ENCODE measurements around the gene PCGF3.
"Not testable (repeated sequence)": the region's sequence is repeated elsewhere in the genome, so short reads cannot be mapped to it uniquely, and the experiment has no call there.

The PCGF3 gene

GRCh38 chr4:725391-726234 lies 20.0 kb downstream of the PCGF3 start:
- DNase-seq = no peak

- DNase-seq = no peak
Observed at GRCh38 chr4:726235-726787, 20.7 kb downstream of the PCGF3 start.

GRCh38 chr4:726838-727237 lies 21.2 kb downstream of the PCGF3 start:
- no peak for DNase-seq

GRCh38 chr4:727576-727975 lies 21.9 kb downstream of the PCGF3 start:
- DNase-seq = no peak

- DNase-seq = no peak
Observed at GRCh38 chr4:729336-730315, 24.0 kb downstream of the PCGF3 start.

- DNase-seq = no peak
Observed at GRCh38 chr4:730511-730910, 24.9 kb downstream of the PCGF3 start.

DNA sequence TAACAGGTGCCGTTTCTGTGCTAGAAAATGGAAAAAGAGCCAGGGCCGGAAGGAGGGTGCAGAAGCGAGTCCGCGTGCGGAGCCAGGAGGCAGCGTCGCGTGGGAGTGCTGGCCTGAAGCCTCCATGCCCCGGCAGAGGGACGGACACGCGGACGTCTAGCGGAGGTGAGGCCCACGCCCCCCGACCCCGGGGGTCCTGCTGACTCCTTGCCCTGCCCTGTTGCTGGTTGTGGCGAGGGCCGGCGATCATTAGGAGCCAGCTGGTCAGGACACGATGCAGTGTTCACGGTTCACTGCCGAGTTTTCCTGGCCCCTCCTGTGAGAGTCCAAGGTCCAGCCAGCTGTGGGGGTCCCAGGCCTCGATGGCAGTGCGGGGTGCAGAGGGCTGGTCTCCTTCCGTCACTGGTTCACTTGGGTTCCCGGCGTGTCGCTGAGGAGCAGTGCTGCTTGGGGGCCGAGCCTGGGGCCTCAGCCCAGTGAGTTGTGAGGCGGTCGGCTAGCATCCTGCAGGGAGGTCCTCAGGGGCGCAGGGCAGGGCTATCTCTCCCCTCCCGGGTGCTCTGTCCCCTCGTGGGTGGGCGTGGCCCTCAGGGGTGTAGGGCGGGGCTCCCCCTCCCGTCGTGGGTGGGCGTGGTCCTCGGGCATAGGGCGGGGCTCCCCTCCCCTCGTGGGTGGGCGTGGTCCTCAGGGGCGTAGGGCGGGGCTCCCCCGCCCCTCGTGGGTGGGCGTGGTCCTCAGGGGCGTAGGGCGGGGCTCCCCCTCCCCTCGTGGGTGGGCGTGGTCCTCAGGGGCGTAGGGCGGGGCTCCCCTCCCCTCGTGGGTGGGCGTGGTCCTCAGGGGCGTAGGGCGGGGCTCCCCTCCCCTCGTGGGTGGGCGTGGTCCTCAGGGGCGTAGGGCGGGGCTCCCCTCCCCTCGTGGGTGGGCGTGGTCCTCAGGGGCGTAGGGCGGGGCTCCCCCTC lies 25.6 kb downstream of the PCGF3 start:
- not testable (repeated sequence) for DNase-seq

GRCh38 chr4:731954-732353 lies 26.3 kb downstream of the PCGF3 start:
- DNase-seq = not testable (repeated sequence)

- DNase-seq = no peak
Observed at GRCh38 chr4:732486-732885, 26.9 kb downstream of the PCGF3 start.

DNA sequence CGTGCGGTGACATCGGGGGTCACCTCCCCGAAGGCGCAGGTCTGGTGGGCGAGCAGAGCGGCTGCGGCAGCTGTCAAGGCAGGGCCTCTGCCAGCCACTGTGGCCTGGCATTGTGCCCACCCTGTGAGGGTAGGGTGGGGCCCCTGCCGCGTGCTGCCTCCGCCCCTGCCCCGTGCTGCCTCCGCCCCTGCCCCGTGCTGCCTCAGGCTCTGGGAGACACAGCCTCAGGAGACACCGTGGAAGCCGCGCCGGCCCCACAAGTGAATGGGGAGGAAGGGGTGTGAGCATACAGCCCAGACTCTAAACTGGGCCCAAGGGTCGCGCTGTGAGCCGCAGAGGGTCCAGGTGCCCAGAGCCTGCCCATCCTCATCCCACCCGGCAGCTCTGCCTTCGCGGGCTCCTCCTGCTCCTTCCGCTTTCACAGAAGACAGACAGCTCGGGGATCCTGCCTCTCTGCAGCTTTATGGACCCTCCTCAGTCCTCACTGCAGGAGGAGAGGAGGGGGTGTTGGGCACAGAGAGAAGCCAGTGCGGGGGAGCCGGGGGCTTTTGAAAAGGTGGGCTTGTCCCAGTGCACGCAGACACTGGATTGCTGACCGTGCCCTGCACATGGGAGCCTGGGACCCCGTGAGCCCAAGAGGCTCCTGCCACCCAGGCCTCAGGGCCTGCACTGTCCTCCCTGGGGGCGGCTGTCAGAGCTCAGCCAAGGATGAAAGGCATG lies 27.4 kb downstream of the PCGF3 start:
- DNase-seq = no peak

- DNase-seq = no peak
Observed at GRCh38 chr4:733631-733980, 28.0 kb downstream of the PCGF3 start.

DNA sequence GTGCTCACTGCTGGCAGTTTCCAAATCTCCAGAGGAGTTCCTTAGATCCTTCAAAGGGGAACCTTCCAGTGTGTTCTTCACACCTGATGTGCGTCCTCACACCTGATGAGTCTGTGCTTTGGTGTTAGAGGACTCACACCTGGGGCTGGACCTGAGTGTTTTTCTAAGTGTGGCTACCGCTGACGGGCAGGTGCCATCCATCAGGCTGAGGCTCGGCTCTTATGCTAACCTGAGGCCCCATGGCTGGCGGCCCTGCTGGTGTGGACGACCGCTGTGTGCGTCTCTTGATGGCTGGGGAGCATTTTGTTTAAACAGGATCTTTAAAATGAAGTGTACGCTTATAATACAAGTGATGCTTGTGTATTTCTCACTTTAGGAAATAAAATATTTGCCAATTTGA lies 28.4 kb downstream of the PCGF3 start:
- DNase-seq = no peak

- no peak for DNase-seq
Observed at GRCh38 chr4:734951-735350, 29.3 kb downstream of the PCGF3 start.

DNA sequence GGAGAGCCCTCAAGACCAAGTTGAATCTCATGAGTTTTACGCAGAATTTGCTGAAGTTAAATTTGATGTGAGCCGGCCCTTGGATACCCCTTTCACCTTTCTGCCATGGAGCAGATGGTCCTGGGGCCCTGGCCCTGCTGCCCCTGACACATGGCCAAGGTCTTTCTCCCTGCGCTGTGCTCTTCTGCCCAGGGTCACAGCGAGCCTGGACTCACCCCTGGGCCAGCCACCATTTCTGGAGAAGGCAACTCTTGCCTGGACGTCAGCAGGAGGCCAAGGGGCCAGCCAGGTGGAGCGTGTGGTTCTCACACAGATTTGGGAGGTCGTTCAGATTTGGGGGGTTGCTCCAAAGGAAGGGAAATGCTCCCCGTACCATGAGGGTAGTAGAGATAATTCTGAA lies 30.0 kb downstream of the PCGF3 start:
- DNase-seq = no peak

GRCh38 chr4:736561-736960 lies 30.9 kb downstream of the PCGF3 start:
- not testable (repeated sequence) for DNase-seq

DNA sequence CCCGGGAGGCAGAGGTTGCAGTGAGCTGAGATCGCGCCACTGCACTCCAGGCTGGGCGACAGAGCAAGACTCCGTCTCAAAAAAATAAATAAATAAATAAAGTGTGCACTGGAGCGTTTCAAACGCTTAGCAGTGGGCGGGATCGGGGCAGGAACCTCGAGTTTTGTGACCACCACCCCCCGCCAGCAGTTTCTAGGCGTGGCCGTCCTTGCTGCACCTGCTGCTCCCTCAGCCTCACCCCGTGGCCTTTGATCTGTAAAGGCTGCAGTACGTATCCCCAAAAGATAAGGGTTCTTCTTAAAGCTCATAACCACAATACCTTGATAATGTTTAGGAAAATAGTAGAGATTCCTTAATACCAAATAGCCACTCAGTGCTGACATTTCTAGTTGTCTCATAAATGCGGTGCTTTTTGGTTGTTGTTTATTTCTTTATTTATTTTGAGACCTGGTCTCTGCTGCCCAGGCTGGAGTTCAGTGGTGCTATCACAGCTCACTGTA lies 33.2 kb downstream of the PCGF3 start:
- no peak for DNase-seq

GRCh38 chr4:739569-739968 lies 33.9 kb downstream of the PCGF3 start:
- DNase-seq = no peak

DNA sequence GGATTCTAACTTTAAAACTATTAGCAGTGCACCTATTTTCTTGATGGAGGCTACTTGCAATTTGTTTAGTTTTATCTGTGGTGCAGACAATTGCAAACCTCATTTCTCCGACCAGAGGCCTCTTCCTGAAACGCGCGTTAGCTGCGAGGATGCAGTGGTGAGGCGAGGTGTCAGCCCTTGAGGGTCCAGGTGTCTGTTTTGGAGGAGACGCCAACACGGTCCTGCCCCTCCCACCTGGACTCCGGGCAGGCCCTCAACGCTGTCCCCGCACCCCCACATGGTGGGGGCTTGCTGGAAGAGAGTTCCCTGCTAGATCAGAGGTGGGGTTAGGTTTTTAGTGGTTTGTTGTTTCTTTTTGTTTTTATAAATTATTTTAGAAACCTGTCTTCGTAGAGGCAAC lies 34.4 kb downstream of the PCGF3 start:
- no peak for DNase-seq

DNA sequence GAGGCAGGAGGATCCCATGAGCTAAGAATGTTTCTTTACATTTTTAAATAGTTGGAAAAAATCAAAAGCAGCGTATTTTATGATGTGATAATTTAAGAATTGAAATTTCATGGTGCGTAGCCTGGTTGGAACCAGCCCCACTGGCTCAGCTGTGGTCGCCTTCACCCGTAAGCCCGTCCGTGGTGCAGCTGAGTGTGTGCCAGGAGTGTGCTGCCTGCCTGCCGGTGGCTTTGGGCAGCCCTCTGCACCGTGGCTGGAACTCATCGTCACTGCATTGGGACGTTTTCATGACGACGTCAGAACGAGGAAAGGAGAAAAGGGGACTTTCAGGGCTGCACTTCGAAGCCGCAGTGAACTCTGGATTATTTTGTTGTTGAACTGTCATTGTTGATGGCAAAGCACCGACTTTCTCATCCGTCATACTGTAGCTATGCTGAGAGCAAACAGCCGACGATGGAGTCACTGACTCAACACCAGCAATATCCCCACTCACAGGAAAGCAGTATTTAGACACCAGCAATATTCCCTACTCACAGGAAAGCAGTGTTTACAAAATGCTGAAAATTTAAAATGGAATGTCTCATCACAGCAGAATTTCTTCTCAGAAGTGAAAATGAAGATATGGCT lies 35.1 kb downstream of the PCGF3 start:
- DNase-seq = no peak

- no peak for DNase-seq
Observed at GRCh38 chr4:742096-742741, 36.6 kb downstream of the PCGF3 start.

Measured in activated CD4-positive, CD25-positive, alpha-beta regulatory T cell treated with anti-CD3 and anti-CD28 coated beads, Interleukin-2, amount 50 U/mL, for 72 hours (primary cell).